Activated naive CD8-positive, alpha-beta T cell (primary cell): ENCODE data around the gene KCTD13.

Source experiments
- H3K27ac Mint-ChIP-seq: one replicate; pipeline ENCODE4 v1.8.0; 2021; ENCODE audit warnings: mixed read lengths
- H3K27me3 Mint-ChIP-seq: one replicate; pipeline ENCODE4 v1.8.0; 2021; ENCODE audit warnings: mixed read lengths
- H3K36me3 Mint-ChIP-seq: one replicate; pipeline ENCODE4 v1.8.0; 2021; ENCODE audit warnings: mixed read lengths
- H3K4me1 Mint-ChIP-seq: one replicate; pipeline ENCODE4 v1.8.0; 2021; ENCODE audit warnings: low read depth, mixed read lengths
- H3K4me3 Mint-ChIP-seq: one replicate; pipeline ENCODE4 v1.8.0; 2021; ENCODE audit warnings: mild to moderate bottlenecking, mixed read lengths
- H3K9me3 Mint-ChIP-seq: one replicate; pipeline ENCODE4 v1.8.0; 2021; ENCODE audit warnings: low read depth, mixed read lengths

KCTD13 gene

GRCh38 chr16:29862884-29863668, 63.0 kb downstream of the KCTD13 start, which contains the start of gene CDIPT:
Gene CDIPT, minus strand, starts transcription at chr16:29863226. Its CDS starts 369 bp downstream, at chr16:29862857.
- Mint-ChIP-seq H3K9me3 (no peaks in the 10 kb centered on the region), H3K27ac (peak within 1 kb of the TSS; percentile 99), H3K4me1 (peaks cover 18% of the 10 kb centered on the region), H3K27me3 (no peaks in the 10 kb centered on the region), H3K36me3 (peaks cover 3% of the 10 kb centered on the region), H3K4me3 (peak within 1 kb of the TSS; percentile 96)

DNA sequence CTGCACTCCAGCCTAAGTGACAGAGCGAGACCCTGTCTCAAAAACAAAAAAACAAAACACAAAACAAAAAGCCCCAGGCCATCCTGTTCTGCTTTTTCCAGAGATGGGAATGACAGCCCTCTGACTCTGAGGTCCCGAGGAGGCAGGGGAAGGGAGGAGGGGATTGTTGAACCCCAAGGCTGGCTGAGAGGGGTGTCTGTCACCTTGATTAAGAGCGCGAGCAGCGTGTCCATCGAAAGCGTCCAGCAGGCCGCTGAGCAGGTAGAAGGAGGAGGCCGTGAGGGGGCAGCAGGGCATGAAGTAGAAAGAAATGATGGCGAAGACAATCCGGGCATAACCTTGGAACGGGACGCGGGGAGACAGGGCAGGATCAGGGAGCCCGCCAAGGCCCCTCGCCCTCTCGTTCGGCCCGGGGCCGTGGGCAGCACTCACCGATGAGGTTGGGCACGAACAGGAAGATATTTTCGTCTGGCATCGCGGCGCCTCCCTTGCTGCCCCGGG, 63.6 kb downstream of the KCTD13 start:
- Mint-ChIP-seq H3K27ac (peak overlapping the region; percentile 92), H3K4me3 (peak overlapping the region; percentile 96), H3K36me3 (peaks cover 3% of the 10 kb centered on the region), H3K9me3 (no peaks in the 10 kb centered on the region), H3K4me1 (peaks cover 18% of the 10 kb centered on the region), H3K27me3 (no peaks in the 10 kb centered on the region)

GRCh38 chr16:29860218-29860617, 65.8 kb downstream of the KCTD13 start:
- Mint-ChIP-seq H3K9me3 (no peaks in the 10 kb centered on the region), H3K27ac (peak overlapping the region; percentile 23), H3K27me3 (no peaks in the 10 kb centered on the region), H3K36me3 (peaks cover 3% of the 10 kb centered on the region), H3K4me3 (no peak overlapping the region), H3K4me1 (peaks cover 18% of the 10 kb centered on the region)

DNA sequence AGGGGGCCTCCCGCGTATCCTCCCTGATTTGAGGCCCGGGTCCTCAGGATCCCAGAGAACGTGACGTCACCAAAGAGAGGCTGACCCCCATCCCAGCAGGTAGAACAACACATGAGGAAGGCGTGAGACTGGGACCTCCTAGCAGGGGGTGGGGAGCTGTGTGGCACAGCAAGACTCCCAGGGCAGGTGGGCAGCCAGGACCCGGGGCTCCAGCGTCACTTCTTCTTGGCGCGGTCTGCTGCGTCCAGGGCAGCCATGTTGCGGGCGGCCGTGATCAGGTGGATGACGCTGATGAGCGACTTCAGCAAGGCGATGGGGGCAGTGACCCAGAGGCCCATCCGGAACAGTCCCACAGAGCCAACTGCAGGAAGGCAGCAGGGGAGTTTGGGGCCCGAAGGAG, 67.1 kb downstream of the KCTD13 start:
- Mint-ChIP-seq H3K27me3 (no peaks in the 10 kb centered on the region), H3K27ac (no peak overlapping the region), H3K4me1 (peaks cover 18% of the 10 kb centered on the region), H3K4me3 (no peak overlapping the region), H3K36me3 (peaks cover 3% of the 10 kb centered on the region), H3K9me3 (no peaks in the 10 kb centered on the region)

DNA sequence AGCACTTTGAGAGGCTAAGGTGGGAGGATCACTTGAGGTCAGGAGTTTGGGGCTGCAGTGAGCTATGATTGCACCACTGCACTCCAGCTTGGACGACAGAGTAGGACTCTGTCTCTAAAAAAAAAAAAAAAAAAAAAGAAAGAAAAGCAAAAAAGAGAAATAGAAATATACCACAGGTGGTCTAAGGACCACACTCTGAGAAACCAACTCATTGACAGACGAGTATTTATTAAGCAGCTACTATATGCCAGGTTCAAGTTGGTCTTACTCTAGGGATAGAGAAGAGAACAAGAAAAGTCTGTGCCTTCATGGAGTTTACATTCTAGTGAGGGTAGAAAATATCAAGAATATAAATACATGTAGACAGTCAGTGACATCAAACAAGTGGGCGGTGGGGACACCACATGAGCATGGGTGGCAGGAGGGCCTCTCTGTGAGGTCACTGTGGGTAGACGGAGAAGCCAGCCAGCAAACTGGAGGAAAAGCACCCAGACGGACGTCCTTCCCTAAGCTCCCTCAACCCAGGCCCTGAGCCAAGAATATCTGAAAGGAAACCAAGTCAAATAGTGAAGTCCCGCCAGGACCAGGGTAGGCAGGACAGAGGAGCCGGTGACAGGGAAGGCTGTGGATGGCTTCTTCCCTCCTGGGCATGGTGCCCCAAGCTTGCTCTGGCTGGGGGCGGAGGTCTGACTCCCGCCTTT, 67.7 kb downstream of the KCTD13 start:
- Mint-ChIP-seq H3K27me3 (no peaks in the 10 kb centered on the region), H3K9me3 (no peaks in the 10 kb centered on the region), H3K4me3 (no peak overlapping the region), H3K27ac (no peak overlapping the region), H3K36me3 (peaks cover 3% of the 10 kb centered on the region), H3K4me1 (peaks cover 17% of the 10 kb centered on the region)

DNA sequence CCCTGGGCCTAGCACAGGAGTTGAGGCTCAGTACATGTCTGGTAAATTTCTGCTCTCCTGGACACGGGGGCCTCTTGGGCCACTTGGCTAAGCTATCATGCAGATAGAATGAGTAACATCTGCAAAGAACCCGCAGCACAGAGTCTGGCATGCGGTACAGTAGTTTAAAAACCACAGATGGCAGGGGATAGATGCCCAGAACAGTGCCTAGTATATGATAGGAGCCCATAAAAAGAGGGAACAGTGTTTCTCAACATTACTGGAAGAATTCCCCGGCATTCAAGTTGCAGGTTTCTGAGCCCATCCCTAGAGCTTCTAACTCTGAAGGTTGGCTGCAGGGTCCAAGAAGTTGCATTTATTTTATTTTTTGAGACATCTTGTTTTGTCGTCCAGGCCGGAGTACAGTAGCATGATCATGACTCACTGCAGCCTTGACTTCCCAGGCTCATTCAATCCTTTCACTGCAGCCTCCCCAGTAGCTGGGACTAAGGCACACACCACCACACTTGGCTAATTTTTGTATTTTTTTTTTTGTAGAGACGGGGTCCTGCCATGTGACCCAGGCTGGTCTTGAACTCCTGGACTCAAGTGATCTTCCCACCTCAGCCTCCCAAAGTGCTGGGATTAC, 68.8 kb downstream of the KCTD13 start:
- Mint-ChIP-seq H3K4me3 (no peak overlapping the region), H3K36me3 (peaks cover 3% of the 10 kb centered on the region), H3K27ac (no peak overlapping the region), H3K9me3 (no peaks in the 10 kb centered on the region), H3K4me1 (peaks cover 15% of the 10 kb centered on the region), H3K27me3 (no peaks in the 10 kb centered on the region)
